Panc1 (cell line): Measurements from ENCODE around the gene ITGAX. TPM values are rescaled to one million over a fixed set of nuclear protein-coding genes. Genes with fewer than 3 reads are reported as not detected.

Experiments used
- ATAC-seq: fragments of 200-7000 bp; cut with Tn5 transposase; 2 replicates; pipeline ENCODE4 v1.9.1; 2020; ENCODE audit warnings: mild to moderate bottlenecking, moderate library complexity
- BruUV-seq: library from RNA; stranded (reverse); fragments of 400-500 nt; replicated peaks from 2 replicates; lab custom pipeline; 2021; lab: Mats Ljungman, UMichigan
- CTCF ChIA-PET: fragments of 300-600 bp; sonication (Branson Sonifier 250); formaldehyde crosslinking; loops from one replicate; lab custom pipeline; 2022; ENCODE audit warnings: antibody characterized with exemption; lab: Charles Lee
- POLR2A ChIA-PET: fragments of 300-600 bp; sonication (Branson Sonifier 250); formaldehyde crosslinking; loops from one replicate; lab custom pipeline; 2022; ENCODE audit warnings: antibody characterized with exemption; lab: Charles Lee
- DNase-seq: peaks from one replicate; pipeline ENCODE4 v3.0.0-alpha.2; 2010; ENCODE audit warnings: low read depth, low spot score
- H3K27ac ChIP-seq: 2 replicates; pipeline ENCODE4 v1.5.1; 2011; ENCODE audit warnings: mild to moderate bottlenecking, low read length, inconsistent platforms
- H3K27me3 ChIP-seq: fragments of 200-500 bp; sonication (Bioruptor generic); 2 replicates; pipeline ENCODE4 v1.6.0; 2014; ENCODE audit warnings: low read length, inconsistent platforms; ENCODE audit not compliant: control insufficient read depth, insufficient read depth
- H3K36me3 ChIP-seq: fragments of 200-500 bp; sonication (Bioruptor generic); 2 replicates; pipeline ENCODE4 v1.5.1; 2014; ENCODE audit warnings: inconsistent platforms, mild to moderate bottlenecking, low read length, moderate library complexity; ENCODE audit not compliant: control insufficient read depth, insufficient read depth
- H3K4me1 ChIP-seq: 2 replicates; pipeline ENCODE4 v1.5.1; 2011; ENCODE audit warnings: inconsistent platforms, mild to moderate bottlenecking, low read length, moderate library complexity; ENCODE audit not compliant: control insufficient read depth, insufficient read depth
- H3K4me3 ChIP-seq, 2 experiments: 2 replicates each; pipeline ENCODE4 v1.5.1; 2011 to 2012; ENCODE audit warnings: low read depth in 2 of 2, low read length in 2 of 2, mild to moderate bottlenecking in 2 of 2, inconsistent platforms in 1 of 2, moderate library complexity in 1 of 2
- H3K9me3 ChIP-seq: fragments of 200-500 bp; sonication (Bioruptor generic); 2 replicates; pipeline ENCODE4 v1.5.1; 2014; ENCODE audit warnings: low read depth, mild to moderate bottlenecking, inconsistent platforms, low read length, moderate library complexity; ENCODE audit not compliant: control insufficient read depth, insufficient read depth
- POLR2AphosphoS5 ChIP-seq: IDR thresholded peaks from 2 replicates; pipeline ENCODE4 v1.6.1; 2012; ENCODE audit warnings: mild to moderate bottlenecking, low read depth, low read length, moderate library complexity
- SIN3A ChIP-seq: IDR thresholded peaks from 2 replicates; pipeline ENCODE4 v1.6.1; 2012; ENCODE audit warnings: low read depth, mild to moderate bottlenecking, low read length, moderate library complexity, borderline replicate concordance; ENCODE audit not compliant: insufficient read depth
- TCF7L2 ChIP-seq: IDR thresholded peaks from 2 replicates; pipeline ENCODE4 v1.6.1; 2011; ENCODE audit warnings: mild to moderate bottlenecking, low read depth, low read length, inconsistent platforms
- in situ Hi-C: cut with HindIII; loops from 2 replicates; pipeline ENCODE4 v1.10.0; 2016; ENCODE audit warnings: low sequenced_read_pairs, low pct_unique_long_range_greater_than_20kb
- intact Hi-C: fragments of 100-400 bp; cut with micrococcal nuclease; formaldehyde crosslinking; loops from one replicate; pipeline ENCODE4 v1.10.0; 2022; ENCODE audit not compliant: unreplicated experiment
- total RNA-seq: library from RNA; stranded (reverse); gene quantifications from one replicate; pipeline ENCODE4 v1.2.1, GENCODE V29; 2021; ENCODE audit not compliant: unreplicated experiment
- TF ChIP-seq, protein P1 (sequence below): fragments of 450-650 bp; IDR thresholded peaks from 2 replicates; pipeline ENCODE4 v1.5.1; 2017; ENCODE audit warnings: mild to moderate bottlenecking
- TF ChIP-seq, protein P2 (sequence below), 2 experiments: IDR thresholded peaks; 2 replicates each; pipeline ENCODE4 v1.6.1; 2011 to 2012; ENCODE audit warnings: low read depth in 2 of 2, control low read depth in 1 of 2, low read length in 1 of 2, mild to moderate bottlenecking in 1 of 2, moderate library complexity in 1 of 2; ENCODE audit not compliant: insufficient read depth in 1 of 2

ITGAX gene
- total RNA-seq, 1 experiment from 2014 or later: 0.49 TPM

GRCh38 chr16:31330553-31330890 is 24.5 kb upstream of the ITGAX start:
- BruUV-seq: no TSS peak
- Histone ChIP-seq H3K4me3 (no peak overlapping the region), H3K4me1 (no peaks in the 10 kb centered on the region; the same call in 1 of the 2 replicates), H3K27ac (no peak overlapping the region), H3K9me3 (no peaks in the 10 kb centered on the region), H3K36me3 (no peaks in the 10 kb centered on the region), H3K27me3 (peaks cover 7% of the 10 kb centered on the region; the same call in 1 of the 2 replicates)
- in situ Hi-C loops (no loop called here), intact Hi-C loops (loop anchor here (5.0 to 10.0 kb wide), 2 partner anchors 114 to 128 kb away; partner anchors contain the start of genes PYCARD and ZNF843)
- POLR2A ChIA-PET: no interaction called here
- DNase-seq (no peak), ATAC-seq (no peak)
- CTCF ChIA-PET: no interaction called here
- TF ChIP-seq, protein P1, sequence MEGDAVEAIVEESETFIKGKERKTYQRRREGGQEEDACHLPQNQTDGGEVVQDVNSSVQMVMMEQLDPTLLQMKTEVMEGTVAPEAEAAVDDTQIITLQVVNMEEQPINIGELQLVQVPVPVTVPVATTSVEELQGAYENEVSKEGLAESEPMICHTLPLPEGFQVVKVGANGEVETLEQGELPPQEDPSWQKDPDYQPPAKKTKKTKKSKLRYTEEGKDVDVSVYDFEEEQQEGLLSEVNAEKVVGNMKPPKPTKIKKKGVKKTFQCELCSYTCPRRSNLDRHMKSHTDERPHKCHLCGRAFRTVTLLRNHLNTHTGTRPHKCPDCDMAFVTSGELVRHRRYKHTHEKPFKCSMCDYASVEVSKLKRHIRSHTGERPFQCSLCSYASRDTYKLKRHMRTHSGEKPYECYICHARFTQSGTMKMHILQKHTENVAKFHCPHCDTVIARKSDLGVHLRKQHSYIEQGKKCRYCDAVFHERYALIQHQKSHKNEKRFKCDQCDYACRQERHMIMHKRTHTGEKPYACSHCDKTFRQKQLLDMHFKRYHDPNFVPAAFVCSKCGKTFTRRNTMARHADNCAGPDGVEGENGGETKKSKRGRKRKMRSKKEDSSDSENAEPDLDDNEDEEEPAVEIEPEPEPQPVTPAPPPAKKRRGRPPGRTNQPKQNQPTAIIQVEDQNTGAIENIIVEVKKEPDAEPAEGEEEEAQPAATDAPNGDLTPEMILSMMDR: no peak
- TF ChIP-seq, protein P2, sequence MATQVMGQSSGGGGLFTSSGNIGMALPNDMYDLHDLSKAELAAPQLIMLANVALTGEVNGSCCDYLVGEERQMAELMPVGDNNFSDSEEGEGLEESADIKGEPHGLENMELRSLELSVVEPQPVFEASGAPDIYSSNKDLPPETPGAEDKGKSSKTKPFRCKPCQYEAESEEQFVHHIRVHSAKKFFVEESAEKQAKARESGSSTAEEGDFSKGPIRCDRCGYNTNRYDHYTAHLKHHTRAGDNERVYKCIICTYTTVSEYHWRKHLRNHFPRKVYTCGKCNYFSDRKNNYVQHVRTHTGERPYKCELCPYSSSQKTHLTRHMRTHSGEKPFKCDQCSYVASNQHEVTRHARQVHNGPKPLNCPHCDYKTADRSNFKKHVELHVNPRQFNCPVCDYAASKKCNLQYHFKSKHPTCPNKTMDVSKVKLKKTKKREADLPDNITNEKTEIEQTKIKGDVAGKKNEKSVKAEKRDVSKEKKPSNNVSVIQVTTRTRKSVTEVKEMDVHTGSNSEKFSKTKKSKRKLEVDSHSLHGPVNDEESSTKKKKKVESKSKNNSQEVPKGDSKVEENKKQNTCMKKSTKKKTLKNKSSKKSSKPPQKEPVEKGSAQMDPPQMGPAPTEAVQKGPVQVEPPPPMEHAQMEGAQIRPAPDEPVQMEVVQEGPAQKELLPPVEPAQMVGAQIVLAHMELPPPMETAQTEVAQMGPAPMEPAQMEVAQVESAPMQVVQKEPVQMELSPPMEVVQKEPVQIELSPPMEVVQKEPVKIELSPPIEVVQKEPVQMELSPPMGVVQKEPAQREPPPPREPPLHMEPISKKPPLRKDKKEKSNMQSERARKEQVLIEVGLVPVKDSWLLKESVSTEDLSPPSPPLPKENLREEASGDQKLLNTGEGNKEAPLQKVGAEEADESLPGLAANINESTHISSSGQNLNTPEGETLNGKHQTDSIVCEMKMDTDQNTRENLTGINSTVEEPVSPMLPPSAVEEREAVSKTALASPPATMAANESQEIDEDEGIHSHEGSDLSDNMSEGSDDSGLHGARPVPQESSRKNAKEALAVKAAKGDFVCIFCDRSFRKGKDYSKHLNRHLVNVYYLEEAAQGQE (IDR thresholded peaks at IDR 0.05; ENCODE audit: insufficient read depth in 1 of 2, low read depth in 2 of 2, low read length in 1 of 2): no peak
- TF ChIP-seq POLR2AphosphoS5 (no peak), SIN3A (no peak), TCF7L2 (no peak)

- ChIA-PET CTCF (interaction anchor here (0.5 kb wide), 1 partner anchor 52 kb away, joined by 5 read pairs; no protein-coding TSS in a partner anchor), POLR2A (no interaction called here)
- Histone ChIP-seq H3K27ac (no peak overlapping the region), H3K9me3 (no peaks in the 10 kb centered on the region), H3K27me3 (peaks cover 7% of the 10 kb centered on the region; the same call in 1 of the 2 replicates), H3K4me1 (no peaks in the 10 kb centered on the region; the same call in 1 of the 2 replicates), H3K36me3 (no peaks in the 10 kb centered on the region), H3K4me3 (peak overlapping the region; percentile 24 to 26; a peak in 3 of 4 replicates)
- no peak for TF ChIP-seq POLR2AphosphoS5
- no peak for DNase-seq
- no TSS peak for BruUV-seq
- intact Hi-C loops: loop anchor here (5.0 to 10.0 kb wide), 2 partner anchors 114 to 129 kb away; partner anchors contain the start of genes PYCARD and ZNF843
- ATAC-seq: peak; percentile 29; the same call in 1 of the 2 replicates
- in situ Hi-C loops: no loop called here
These were observed 23.7 kb upstream of the ITGAX start for GRCh38 chr16:31331141-31331764.

GRCh38 chr16:31331807-31332301 is 23.1 kb upstream of the ITGAX start:
- DNase-seq: no peak
- H3K27me3 ChIP-seq: peaks cover 7% of the 10 kb centered on the region; the same call in 1 of the 2 replicates
- intact Hi-C loops (loop anchor here (5.0 to 10.0 kb wide), 2 partner anchors 113 to 130 kb away; partner anchors contain the start of genes PYCARD and ZNF843), in situ Hi-C loops (no loop called here)
- no peak for ATAC-seq
- peak overlapping the region; percentile 24 to 26; a peak in 3 of 4 replicates for H3K4me3 ChIP-seq
- no peaks in the 10 kb centered on the region for H3K9me3 ChIP-seq
- H3K27ac ChIP-seq: no peak overlapping the region
- H3K4me1 ChIP-seq: no peaks in the 10 kb centered on the region; the same call in 1 of the 2 replicates
- CTCF ChIA-PET: no interaction called here
- H3K36me3 ChIP-seq: no peaks in the 10 kb centered on the region
- no peak for TF ChIP-seq TCF7L2
- TF ChIP-seq, protein P2 (IDR thresholded peaks at IDR 0.05; ENCODE audit: insufficient read depth in 1 of 2, low read depth in 2 of 2, low read length in 1 of 2): no peak
- no peak for TF ChIP-seq POLR2AphosphoS5
- TF ChIP-seq, protein P1: no peak
- no peak for TF ChIP-seq SIN3A
- BruUV-seq: no TSS peak
- POLR2A ChIA-PET: no interaction called here
